OCI-LY3 (cell line): ENCODE results near the gene P4HB.
"Not testable (repeated sequence)": the region's sequence is repeated elsewhere in the genome, so short reads cannot be mapped to it uniquely, and the experiment has no call there.

ENCODE experiments used
- H2AFZ ChIP-seq: fragments of 200-600, 300-600 bp; shearing (Covaris generic); 2 replicates; pipeline ENCODE4 v1.6.0; 2014; ENCODE audit warnings: antibody characterized with exemption, low read depth, low read length
- H3K27ac ChIP-seq: fragments of 200-600, 300-600 bp; sonication (generic); 2 replicates; pipeline ENCODE4 v1.5.1; 2014; ENCODE audit warnings: mild to moderate bottlenecking, low read length, moderate library complexity, mixed read lengths
- H3K27me3 ChIP-seq: fragments of 200-600, 300-600 bp; sonication (generic); 2 replicates; pipeline ENCODE4 v1.6.1; 2014; ENCODE audit warnings: low read depth, low read length, mixed read lengths
- H3K36me3 ChIP-seq: fragments of 200-600, 300-600 bp; sonication (generic); replicated peaks from 2 replicates; pipeline ENCODE3; 2014; ENCODE audit warnings: low read depth, low read length, mixed read lengths
- H3K4me1 ChIP-seq: fragments of 300-600, 200-600 bp; sonication (generic); 2 replicates; pipeline ENCODE4 v1.6.1; 2014; ENCODE audit warnings: low read length, mixed read lengths
- H3K4me2 ChIP-seq: fragments of 200-600, 300-600 bp; sonication (generic); 2 replicates; pipeline ENCODE4 v1.6.1; 2014; ENCODE audit warnings: low read length, mixed read lengths
- H3K4me3 ChIP-seq: fragments of 300-600, 200-600 bp; sonication (generic); 2 replicates; pipeline ENCODE4 v1.5.1; 2014; ENCODE audit warnings: antibody characterized with exemption, mild to moderate bottlenecking, low read length, moderate library complexity
- H3K79me2 ChIP-seq: fragments of 300-600, 200-600 bp; shearing (Covaris generic); 2 replicates; pipeline ENCODE4 v1.6.1; 2014; ENCODE audit warnings: mild to moderate bottlenecking, low read length, mixed read lengths
- H3K9ac ChIP-seq: fragments of 300-600, 200-600 bp; shearing (Covaris generic); 2 replicates; pipeline ENCODE4 v1.6.0; 2014; ENCODE audit warnings: mild to moderate bottlenecking, low read length, moderate library complexity
- H3K9me3 ChIP-seq: fragments of 200-600, 300-600 bp; shearing (Covaris generic); 2 replicates; pipeline ENCODE4 v1.6.1; 2014; ENCODE audit warnings: low read length, mixed read lengths; ENCODE audit not compliant: insufficient read depth
- H4K20me1 ChIP-seq: fragments of 200-600, 300-600 bp; sonication (generic); 2 replicates; pipeline ENCODE4 v1.6.1; 2016; ENCODE audit warnings: low read length, mixed read lengths; ENCODE audit not compliant: insufficient read depth
- EZH2phosphoT487 ChIP-seq: fragments of 200-600 bp; shearing (Covaris generic); IDR thresholded peaks from 2 replicates; pipeline ENCODE4 v1.6.1; 2018; ENCODE audit warnings: antibody characterized with exemption, mixed run types, low read depth
- TF ChIP-seq, protein P1 (sequence below): fragments of 200-600, 300-600 bp; sonication (generic); IDR thresholded peaks from 2 replicates; pipeline ENCODE4 v1.5.1; 2014; ENCODE audit warnings: antibody characterized with exemption, low read length, low read depth

Gene P4HB

GRCh38 chr17:81840826-81841778, 19.2 kb downstream of the P4HB start:
- Histone ChIP-seq H4K20me1 (0 out of 2 replicates have a peak, but pooled peaks cover 14% of the 10 kb centered on the region), H3K4me1 (no peaks in the 10 kb centered on the region), H2AFZ (no peak overlapping the region), H3K9ac (no peak overlapping the region), H3K27ac (no peak overlapping the region), H3K27me3 (no peaks in the 10 kb centered on the region), H3K4me3 (no peak overlapping the region), H3K36me3 (peaks cover 33% of the 10 kb centered on the region), H3K79me2 (no peaks in the 10 kb centered on the region), H3K9me3 (no peaks in the 10 kb centered on the region), H3K4me2 (no peak overlapping the region)
- TF ChIP-seq EZH2phosphoT487: no peak
- TF ChIP-seq, protein P1, sequence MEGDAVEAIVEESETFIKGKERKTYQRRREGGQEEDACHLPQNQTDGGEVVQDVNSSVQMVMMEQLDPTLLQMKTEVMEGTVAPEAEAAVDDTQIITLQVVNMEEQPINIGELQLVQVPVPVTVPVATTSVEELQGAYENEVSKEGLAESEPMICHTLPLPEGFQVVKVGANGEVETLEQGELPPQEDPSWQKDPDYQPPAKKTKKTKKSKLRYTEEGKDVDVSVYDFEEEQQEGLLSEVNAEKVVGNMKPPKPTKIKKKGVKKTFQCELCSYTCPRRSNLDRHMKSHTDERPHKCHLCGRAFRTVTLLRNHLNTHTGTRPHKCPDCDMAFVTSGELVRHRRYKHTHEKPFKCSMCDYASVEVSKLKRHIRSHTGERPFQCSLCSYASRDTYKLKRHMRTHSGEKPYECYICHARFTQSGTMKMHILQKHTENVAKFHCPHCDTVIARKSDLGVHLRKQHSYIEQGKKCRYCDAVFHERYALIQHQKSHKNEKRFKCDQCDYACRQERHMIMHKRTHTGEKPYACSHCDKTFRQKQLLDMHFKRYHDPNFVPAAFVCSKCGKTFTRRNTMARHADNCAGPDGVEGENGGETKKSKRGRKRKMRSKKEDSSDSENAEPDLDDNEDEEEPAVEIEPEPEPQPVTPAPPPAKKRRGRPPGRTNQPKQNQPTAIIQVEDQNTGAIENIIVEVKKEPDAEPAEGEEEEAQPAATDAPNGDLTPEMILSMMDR: no peak

GRCh38 chr17:81840059-81840458, 20.3 kb downstream of the P4HB start:
- H3K36me3 ChIP-seq: peaks cover 23% of the 10 kb centered on the region
- not testable (repeated sequence) for H3K79me2 ChIP-seq, H2AFZ ChIP-seq, H3K27me3 ChIP-seq, H3K27ac ChIP-seq, H3K9ac ChIP-seq, H3K4me1 ChIP-seq, H3K9me3 ChIP-seq, H3K4me3 ChIP-seq, H3K4me2 ChIP-seq
- H4K20me1 ChIP-seq: 0 out of 2 replicates have a peak, but pooled peaks cover 14% of the 10 kb centered on the region

GRCh38 chr17:81839301-81839700, 21.0 kb downstream of the P4HB start:
- Histone ChIP-seq H3K9ac (no peak overlapping the region), H3K9me3 (no peaks in the 10 kb centered on the region), H3K4me1 (peaks cover 2% of the 10 kb centered on the region), H2AFZ (no peak overlapping the region), H4K20me1 (0 out of 2 replicates have a peak, but pooled peaks cover 9% of the 10 kb centered on the region), H3K79me2 (peaks cover 5% of the 10 kb centered on the region), H3K27me3 (no peaks in the 10 kb centered on the region), H3K36me3 (peaks cover 16% of the 10 kb centered on the region), H3K4me2 (no peak overlapping the region), H3K4me3 (no peak overlapping the region), H3K27ac (no peak overlapping the region)
- TF ChIP-seq EZH2phosphoT487: no peak

DNA sequence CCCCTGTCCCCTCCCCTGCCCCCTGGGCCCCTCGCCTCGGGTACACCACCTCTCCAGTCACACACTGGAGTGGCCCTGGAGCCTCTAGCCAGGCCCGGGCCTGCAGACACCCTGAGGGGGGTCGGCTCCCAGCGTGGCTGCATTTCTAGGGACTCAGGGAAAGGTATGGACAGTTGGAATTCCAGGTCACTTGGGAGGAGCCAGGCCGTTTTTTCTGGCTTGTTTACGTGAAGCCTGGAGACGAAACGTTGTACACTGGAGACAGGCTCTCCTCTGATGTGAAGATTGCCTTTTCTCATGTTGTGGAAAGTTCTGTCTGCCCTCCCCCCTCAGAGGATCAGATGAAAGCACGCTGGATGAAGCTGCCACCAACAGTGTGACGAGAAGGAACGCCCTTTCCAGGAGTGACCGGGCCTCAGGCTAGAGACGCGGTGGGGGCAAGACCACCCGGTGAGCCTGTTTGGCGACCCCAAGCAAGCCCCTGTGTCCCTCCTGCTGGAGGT, 21.5 kb downstream of the P4HB start:
- Histone ChIP-seq H2AFZ (no peak overlapping the region), H3K4me2 (no peak overlapping the region), H4K20me1 (0 out of 2 replicates have a peak, but pooled peaks cover 7% of the 10 kb centered on the region), H3K4me1 (peaks cover 7% of the 10 kb centered on the region), H3K9me3 (no peaks in the 10 kb centered on the region), H3K27ac (no peak overlapping the region), H3K27me3 (no peaks in the 10 kb centered on the region), H3K9ac (no peak overlapping the region), H3K36me3 (peaks cover 13% of the 10 kb centered on the region), H3K79me2 (peaks cover 10% of the 10 kb centered on the region), H3K4me3 (no peak overlapping the region)
- TF ChIP-seq EZH2phosphoT487: no peak
- TF ChIP-seq, protein P1: no peak

DNA sequence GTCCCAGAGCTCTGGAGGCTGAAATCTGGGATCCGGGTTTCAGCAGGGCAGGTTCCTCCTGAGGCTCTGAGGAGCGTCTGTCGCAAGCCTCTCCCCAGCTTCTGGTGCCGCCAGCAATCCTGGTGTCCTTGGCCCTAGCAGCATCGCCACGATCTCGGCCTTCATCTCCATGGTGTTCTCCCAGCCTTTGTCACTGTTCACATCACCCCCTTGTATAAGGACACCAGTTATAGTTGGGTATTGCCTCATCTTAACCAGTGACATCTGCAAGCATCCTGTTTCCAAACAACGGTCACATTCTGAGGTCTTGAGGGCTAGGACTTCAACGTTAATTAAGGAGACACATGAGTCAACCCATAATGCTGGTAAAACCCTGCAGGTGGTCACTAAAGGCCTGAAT, 22.7 kb downstream of the P4HB start:
- no peak overlapping the region for H3K9ac ChIP-seq

More for the DNA sequence above, 22.7 kb downstream of the P4HB start:
- H3K4me1 ChIP-seq: peaks cover 7% of the 10 kb centered on the region
- H3K27ac ChIP-seq: no peak overlapping the region
- H3K27me3 ChIP-seq: no peaks in the 10 kb centered on the region
- peaks cover 1% of the 10 kb centered on the region for H3K36me3 ChIP-seq
- TF ChIP-seq, protein P1: no peak
- TF ChIP-seq EZH2phosphoT487: no peak
- peaks cover 16% of the 10 kb centered on the region for H3K79me2 ChIP-seq
- no peak overlapping the region for H2AFZ ChIP-seq
- H3K4me3 ChIP-seq: no peak overlapping the region
- no peaks in the 10 kb centered on the region for H3K9me3 ChIP-seq
- H4K20me1 ChIP-seq: no peaks in the 10 kb centered on the region
- no peak overlapping the region for H3K4me2 ChIP-seq
